Epithelial cell of esophagus (primary cell): Measurements from ENCODE around the gene CSNK1D.

Source experiments
- DNase-seq: peaks from one replicate; pipeline ENCODE4 v3.0.0; 2010; ENCODE audit warnings: low read depth
- H3K4me3 ChIP-seq: 2 replicates; pipeline ENCODE4 v1.5.1; 2011; ENCODE audit warnings: mild to moderate bottlenecking, low read length, control low read depth
- CTCF ChIP-seq: IDR thresholded peaks from 2 replicates; pipeline ENCODE4 v1.5.1; 2011; ENCODE audit warnings: low read depth, mild to moderate bottlenecking, low read length, control low read depth, inconsistent platforms; ENCODE audit not compliant: insufficient read depth; ENCODE audit errors: missing control alignments

The CSNK1D gene

GRCh38 chr17:82219083-82219482 is 54.4 kb downstream of the CSNK1D start:
- DNase-seq: no peak
- H3K4me3 ChIP-seq: no peak overlapping the region
- TF ChIP-seq CTCF: no peak

GRCh38 chr17:82218349-82219075 is 55.0 kb downstream of the CSNK1D start:
- no peak for TF ChIP-seq CTCF
- H3K4me3 ChIP-seq: no peak overlapping the region
- DNase-seq: no peak

- DNase-seq: peak; percentile 67
- no peak overlapping the region for H3K4me3 ChIP-seq
- TF ChIP-seq CTCF: no peak
These were observed 55.8 kb downstream of the CSNK1D start for GRCh38 chr17:82217530-82218204.

GRCh38 chr17:82217120-82217529 is 56.4 kb downstream of the CSNK1D start:
- no peak for TF ChIP-seq CTCF
- no peak for DNase-seq
- no peak overlapping the region for H3K4me3 ChIP-seq

GRCh38 chr17:82216301-82217119 is 57.0 kb downstream of the CSNK1D start:
- peak; percentile 82 for DNase-seq
- no peak overlapping the region for H3K4me3 ChIP-seq
- TF ChIP-seq CTCF: no peak

GRCh38 chr17:82215972-82216300 is 57.6 kb downstream of the CSNK1D start:
- H3K4me3 ChIP-seq: no peak overlapping the region

More at GRCh38 chr17:82215972-82216300, 57.6 kb downstream of the CSNK1D start:
- no peak for DNase-seq
- TF ChIP-seq CTCF: no peak
